DND-41 (cell line): Measurements from ENCODE around the gene TBC1D22A.
"Not testable (repeated sequence)": the region's sequence is repeated elsewhere in the genome, so short reads cannot be mapped to it uniquely, and the experiment has no call there.

ENCODE experiments used
- ATAC-seq: fragments of 200-7000 bp; cut with Tn5 transposase; 3 replicates; pipeline ENCODE4 v1.9.1; 2021; ENCODE audit warnings: low read depth; ENCODE audit not compliant: insufficient read depth
- DNase-seq: peaks from one replicate; pipeline ENCODE4 v3.0.0-alpha.2; 2020
- H2AFZ ChIP-seq: 2 replicates; pipeline ENCODE4 v1.6.0; 2012; ENCODE audit warnings: low read depth, low read length
- H3K27ac ChIP-seq: 2 replicates; pipeline ENCODE4 v1.5.1; 2012; ENCODE audit warnings: low read length, inconsistent platforms
- H3K27me3 ChIP-seq: fragments of 200-600 bp; sonication (generic); 2 replicates; pipeline ENCODE4 v1.6.0; 2012; ENCODE audit warnings: low read length, mild to moderate bottlenecking, inconsistent platforms; ENCODE audit not compliant: insufficient read depth, poor library complexity
- H3K36me3 ChIP-seq: 2 replicates; pipeline ENCODE4 v1.5.1; 2012; ENCODE audit warnings: low read length, inconsistent platforms; ENCODE audit not compliant: insufficient read depth
- H3K4me1 ChIP-seq: 2 replicates; pipeline ENCODE4 v1.5.1; 2012; ENCODE audit warnings: mild to moderate bottlenecking, low read length; ENCODE audit not compliant: insufficient read depth
- H3K4me2 ChIP-seq: 2 replicates; pipeline ENCODE4 v1.6.0; 2012; ENCODE audit warnings: mild to moderate bottlenecking, moderate library complexity, low read length, inconsistent platforms; ENCODE audit not compliant: insufficient read depth
- H3K4me3 ChIP-seq, 2 experiments: fragments of 200-600 bp in 1 of 2; shearing (Covaris generic) in 1 of 2; 2 replicates each; pipeline ENCODE4 v1.5.1; 2012 to 2016; ENCODE audit warnings: inconsistent platforms in 2 of 2, low read length in 2 of 2, mild to moderate bottlenecking in 2 of 2, low read depth in 1 of 2, moderate library complexity in 1 of 2
- H3K79me2 ChIP-seq: 2 replicates; pipeline ENCODE4 v1.6.0; 2012; ENCODE audit warnings: low read length, inconsistent platforms; ENCODE audit not compliant: insufficient read depth
- H3K9ac ChIP-seq: 2 replicates; pipeline ENCODE4 v1.6.0; 2012; ENCODE audit warnings: low read depth, mild to moderate bottlenecking, inconsistent platforms, low read length, moderate library complexity
- H3K9me3 ChIP-seq: 2 replicates; pipeline ENCODE4 v1.5.1; 2012; ENCODE audit warnings: low read length, moderate library complexity, mild to moderate bottlenecking, inconsistent platforms; ENCODE audit not compliant: insufficient read depth, severe bottlenecking
- H4K20me1 ChIP-seq: 2 replicates; pipeline ENCODE4 v1.6.0; 2012; ENCODE audit warnings: low read length; ENCODE audit not compliant: insufficient read depth
- EZH2 ChIP-seq: IDR thresholded peaks from 3 replicates; pipeline ENCODE4 v1.6.1; 2012; ENCODE audit warnings: borderline replicate concordance, low read depth, mild to moderate bottlenecking, moderate library complexity, low read length, inconsistent platforms; ENCODE audit not compliant: severe bottlenecking
- TF ChIP-seq, protein P1 (sequence below): IDR thresholded peaks from 2 replicates; pipeline ENCODE4 v1.5.1; 2012; ENCODE audit warnings: borderline replicate concordance, low read length, moderate library complexity, mild to moderate bottlenecking; ENCODE audit not compliant: poor library complexity, severe bottlenecking; ENCODE audit errors: extremely low read depth

TBC1D22A gene

DNA sequence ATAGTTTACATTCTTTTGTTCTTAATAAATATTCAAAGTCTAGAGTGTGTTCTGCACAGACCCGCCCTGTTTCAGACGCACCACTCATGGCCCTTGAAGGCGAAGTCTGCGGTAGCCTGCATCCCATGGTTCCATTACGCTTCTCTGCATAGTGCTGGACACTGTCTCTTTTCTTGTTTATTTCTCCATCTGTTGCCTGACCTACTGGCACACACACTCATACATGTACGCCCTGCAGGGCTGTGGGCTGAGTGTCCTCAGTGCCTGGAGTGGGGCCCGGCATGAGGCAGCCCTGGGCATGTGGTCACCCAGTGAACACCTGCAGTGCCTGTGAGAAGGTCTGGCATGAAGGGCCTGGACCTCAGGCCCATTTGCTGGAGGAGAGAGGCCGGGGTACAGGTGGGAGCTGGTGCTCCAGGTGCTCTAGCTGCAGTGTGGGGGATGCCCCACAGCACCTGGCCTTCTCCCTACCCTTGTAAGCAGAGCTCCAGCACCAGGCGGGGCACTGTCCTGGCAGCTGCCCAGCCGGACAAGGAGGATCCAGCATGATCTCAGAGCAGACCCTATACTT, 404.1 kb downstream of the TBC1D22A start:
- Histone ChIP-seq H3K27me3 (no peaks in the 10 kb centered on the region), H3K4me1 (peaks cover 9% of the 10 kb centered on the region; the same call in 1 of the 2 replicates), H3K79me2 (no peaks in the 10 kb centered on the region), H3K9ac (no peak overlapping the region), H3K4me2 (no peak overlapping the region), H3K36me3 (peaks cover 18% of the 10 kb centered on the region), H4K20me1 (0 out of 2 replicates have a peak, but pooled peaks cover 8% of the 10 kb centered on the region), H2AFZ (no peak overlapping the region), H3K27ac (no peak overlapping the region), H3K9me3 (peaks cover 4% of the 10 kb centered on the region), H3K4me3 (no peak overlapping the region)
- TF ChIP-seq, protein P1, sequence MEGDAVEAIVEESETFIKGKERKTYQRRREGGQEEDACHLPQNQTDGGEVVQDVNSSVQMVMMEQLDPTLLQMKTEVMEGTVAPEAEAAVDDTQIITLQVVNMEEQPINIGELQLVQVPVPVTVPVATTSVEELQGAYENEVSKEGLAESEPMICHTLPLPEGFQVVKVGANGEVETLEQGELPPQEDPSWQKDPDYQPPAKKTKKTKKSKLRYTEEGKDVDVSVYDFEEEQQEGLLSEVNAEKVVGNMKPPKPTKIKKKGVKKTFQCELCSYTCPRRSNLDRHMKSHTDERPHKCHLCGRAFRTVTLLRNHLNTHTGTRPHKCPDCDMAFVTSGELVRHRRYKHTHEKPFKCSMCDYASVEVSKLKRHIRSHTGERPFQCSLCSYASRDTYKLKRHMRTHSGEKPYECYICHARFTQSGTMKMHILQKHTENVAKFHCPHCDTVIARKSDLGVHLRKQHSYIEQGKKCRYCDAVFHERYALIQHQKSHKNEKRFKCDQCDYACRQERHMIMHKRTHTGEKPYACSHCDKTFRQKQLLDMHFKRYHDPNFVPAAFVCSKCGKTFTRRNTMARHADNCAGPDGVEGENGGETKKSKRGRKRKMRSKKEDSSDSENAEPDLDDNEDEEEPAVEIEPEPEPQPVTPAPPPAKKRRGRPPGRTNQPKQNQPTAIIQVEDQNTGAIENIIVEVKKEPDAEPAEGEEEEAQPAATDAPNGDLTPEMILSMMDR, result no peak
- TF ChIP-seq EZH2, result no peak
- DNase-seq, result no peak
- ATAC-seq, result no peak

- no peaks in the 10 kb centered on the region for H3K79me2 ChIP-seq
- TF ChIP-seq, protein P1, result no peak
- no peak for TF ChIP-seq EZH2
- H3K4me1 ChIP-seq, result peaks cover 9% of the 10 kb centered on the region; the same call in 1 of the 2 replicates
- DNase-seq (no peak), ATAC-seq (no peak)
- no peak overlapping the region for H3K4me3 ChIP-seq
- no peak overlapping the region for H3K27ac ChIP-seq
- H3K9me3 ChIP-seq, result peaks cover 4% of the 10 kb centered on the region
- H3K4me2 ChIP-seq, result no peak overlapping the region
- no peak overlapping the region for H2AFZ ChIP-seq
- no peak overlapping the region for H3K9ac ChIP-seq
- H3K27me3 ChIP-seq, result no peaks in the 10 kb centered on the region
- peaks cover 13% of the 10 kb centered on the region; the same call in 1 of the 2 replicates for H4K20me1 ChIP-seq
- H3K36me3 ChIP-seq, result peaks cover 18% of the 10 kb centered on the region
Measured at GRCh38 chr22:47167056-47167455, 404.6 kb downstream of the TBC1D22A start.

DNA sequence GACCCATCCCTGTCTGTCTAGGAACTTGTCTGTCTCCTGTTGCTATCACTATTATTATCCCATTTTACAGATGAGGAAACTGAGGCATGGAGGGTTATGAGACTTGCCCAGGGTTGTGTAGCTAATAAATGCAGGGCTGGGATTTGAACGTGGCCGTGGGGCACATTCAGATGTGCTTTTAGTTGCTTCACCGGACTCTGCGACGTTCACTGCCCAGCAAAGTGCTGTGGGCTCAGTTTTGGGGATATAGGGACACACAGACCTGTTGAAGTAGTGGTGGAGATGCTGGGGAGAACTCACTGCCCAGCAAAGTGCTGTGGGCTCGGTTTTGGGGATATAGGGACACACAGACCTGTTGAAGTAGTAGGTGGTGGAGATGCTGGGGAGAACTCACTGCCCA, 405.5 kb downstream of the TBC1D22A start:
- H3K79me2 ChIP-seq, H3K9me3 ChIP-seq, H3K4me3 ChIP-seq, H3K4me2 ChIP-seq, H3K27me3 ChIP-seq, H3K9ac ChIP-seq, H3K27ac ChIP-seq, H3K4me1 ChIP-seq, DNase-seq, ATAC-seq, H2AFZ ChIP-seq: not testable (repeated sequence)
- Histone ChIP-seq H4K20me1 (peaks cover 15% of the 10 kb centered on the region; the same call in 1 of the 2 replicates), H3K36me3 (peaks cover 18% of the 10 kb centered on the region)

DNA sequence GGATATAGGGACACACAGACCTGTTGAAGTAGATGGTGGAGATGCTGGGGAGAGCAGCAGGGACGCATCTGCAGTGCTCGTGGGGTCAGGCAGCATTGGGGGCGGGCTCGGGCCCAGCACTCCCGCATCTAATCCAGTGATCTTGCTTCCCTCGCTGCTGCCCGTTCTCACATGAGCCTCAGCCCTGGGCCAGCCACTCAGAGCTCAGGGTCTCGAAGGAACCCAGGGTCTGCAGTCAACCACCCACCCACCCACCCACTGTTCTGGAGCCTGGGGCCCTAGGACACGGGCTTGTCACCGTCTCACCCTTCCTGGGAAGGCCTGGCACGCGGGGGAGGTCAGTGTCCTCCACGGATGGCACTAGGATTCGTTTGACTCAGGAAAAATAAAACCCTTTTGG, 406.0 kb downstream of the TBC1D22A start:
- Histone ChIP-seq H3K4me3 (no peak overlapping the region), H3K4me2 (no peak overlapping the region), H3K27me3 (no peaks in the 10 kb centered on the region), H4K20me1 (peaks cover 12% of the 10 kb centered on the region; the same call in 1 of the 2 replicates), H3K36me3 (peaks cover 18% of the 10 kb centered on the region), H3K4me1 (peaks cover 9% of the 10 kb centered on the region; the same call in 1 of the 2 replicates), H2AFZ (no peak overlapping the region), H3K79me2 (no peaks in the 10 kb centered on the region), H3K9ac (no peak overlapping the region), H3K27ac (no peak overlapping the region), H3K9me3 (peaks cover 4% of the 10 kb centered on the region)
- TF ChIP-seq, protein P1, result no peak
- no peak for TF ChIP-seq EZH2
- DNase-seq (no peak), ATAC-seq (no peak)
